ENCODE results near the gene SZRD1. TPM values are rescaled to one million over a fixed set of nuclear protein-coding genes. Genes with fewer than 3 reads are reported as not detected.
"Not testable (repeated sequence)": the region's sequence is repeated elsewhere in the genome, so short reads cannot be mapped to it uniquely, and the experiment has no call there.

The SZRD1 gene
- total RNA-seq, 1 experiment from 2014 or later, result 136 TPM

DNA sequence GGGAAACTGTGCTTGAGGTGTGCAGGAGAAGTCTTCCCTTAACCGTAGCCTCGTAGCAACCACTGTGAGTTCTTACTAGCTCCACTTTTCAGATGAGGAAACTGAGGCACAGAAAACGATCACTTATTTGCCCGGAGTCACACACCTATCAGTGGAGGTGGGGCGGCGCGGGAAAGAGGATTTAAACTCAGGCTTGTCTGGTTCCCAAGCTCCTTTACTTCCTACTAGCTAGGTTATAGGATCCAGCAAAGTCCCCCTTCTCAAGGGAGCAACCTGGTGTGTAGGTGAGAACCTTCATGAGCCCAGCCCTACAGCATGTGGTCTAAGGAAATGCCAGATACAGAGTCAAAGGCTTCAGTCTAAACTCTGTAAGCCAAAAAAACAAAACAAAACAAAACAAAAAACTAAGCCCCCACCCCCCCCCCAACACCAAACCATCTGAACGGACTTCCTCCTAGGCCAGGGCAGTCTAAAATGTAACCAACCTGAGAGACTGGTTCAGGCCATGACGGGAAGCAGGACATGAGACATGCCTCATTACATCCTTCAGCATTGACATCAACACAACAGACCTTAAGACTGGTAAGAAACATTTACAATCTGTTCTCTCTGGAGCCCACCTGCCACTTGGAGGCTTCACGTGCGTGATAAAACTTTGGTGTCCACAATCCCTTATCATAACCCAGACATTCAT is 14.1 kb upstream of the SZRD1 start:
- DNase-seq, result peak; percentile 35
- H4K20me1 ChIP-seq (ENCODE audit: low read length), result peaks cover 29% of the 10 kb centered on the region
- CTCF ChIA-PET, result interaction anchor here (0.5 to 1.6 kb wide), 2 partner anchors 10 to 389 kb away, joined by 3 to 5 read pairs; no protein-coding TSS in a partner anchor

DNA sequence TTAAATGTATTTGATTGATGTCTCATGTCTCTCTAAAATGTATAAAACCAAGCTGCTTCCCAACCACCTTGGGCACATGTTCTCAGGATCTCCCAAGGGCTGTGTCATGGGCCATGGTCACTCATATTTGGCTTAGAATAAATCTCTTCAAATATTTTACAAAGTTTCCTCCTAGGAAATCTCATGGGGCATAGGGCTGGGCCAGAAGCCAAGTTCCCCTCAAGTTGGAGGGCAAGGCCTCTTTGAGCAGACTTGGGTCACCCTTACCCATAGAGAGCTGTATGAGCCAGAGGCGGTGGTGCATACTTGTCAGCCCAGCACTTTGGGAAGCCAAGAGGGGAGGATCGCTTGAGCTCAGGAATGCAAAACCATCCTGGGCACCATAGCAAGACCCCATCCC is 12.4 kb upstream of the SZRD1 start:
- H3K4me3 ChIP-seq (ENCODE audit: low read length), result no peak overlapping the region
- CTCF ChIA-PET, result no interaction called here
- TF ChIP-seq EZH2 (IDR thresholded peaks at IDR 0.05; ENCODE audit: low read length, unreplicated experiment) (no peak), EZH2phosphoT487 (IDR thresholded peaks at IDR 0.05; ENCODE audit: borderline replicate concordance, low read length) (no peak)
- TF ChIP-seq, protein P1, sequence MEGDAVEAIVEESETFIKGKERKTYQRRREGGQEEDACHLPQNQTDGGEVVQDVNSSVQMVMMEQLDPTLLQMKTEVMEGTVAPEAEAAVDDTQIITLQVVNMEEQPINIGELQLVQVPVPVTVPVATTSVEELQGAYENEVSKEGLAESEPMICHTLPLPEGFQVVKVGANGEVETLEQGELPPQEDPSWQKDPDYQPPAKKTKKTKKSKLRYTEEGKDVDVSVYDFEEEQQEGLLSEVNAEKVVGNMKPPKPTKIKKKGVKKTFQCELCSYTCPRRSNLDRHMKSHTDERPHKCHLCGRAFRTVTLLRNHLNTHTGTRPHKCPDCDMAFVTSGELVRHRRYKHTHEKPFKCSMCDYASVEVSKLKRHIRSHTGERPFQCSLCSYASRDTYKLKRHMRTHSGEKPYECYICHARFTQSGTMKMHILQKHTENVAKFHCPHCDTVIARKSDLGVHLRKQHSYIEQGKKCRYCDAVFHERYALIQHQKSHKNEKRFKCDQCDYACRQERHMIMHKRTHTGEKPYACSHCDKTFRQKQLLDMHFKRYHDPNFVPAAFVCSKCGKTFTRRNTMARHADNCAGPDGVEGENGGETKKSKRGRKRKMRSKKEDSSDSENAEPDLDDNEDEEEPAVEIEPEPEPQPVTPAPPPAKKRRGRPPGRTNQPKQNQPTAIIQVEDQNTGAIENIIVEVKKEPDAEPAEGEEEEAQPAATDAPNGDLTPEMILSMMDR (conservative IDR thresholded peaks at IDR 0.05; ENCODE audit: low read depth, low read length), result no peak

More for the DNA sequence above, 14.1 kb upstream of the SZRD1 start:
- Histone ChIP-seq H3K9me3 (ENCODE audit: low read length) (no peaks in the 10 kb centered on the region), H3K9ac (ENCODE audit: low read length) (peak overlapping the region; percentile 92), H3K4me1 (ENCODE audit: insufficient read depth, low read length) (peaks cover 34% of the 10 kb centered on the region), H3K79me2 (ENCODE audit: low read length) (peaks cover 42% of the 10 kb centered on the region), H3K27me3 (ENCODE audit: low read length) (no peaks in the 10 kb centered on the region), H3K36me3 (ENCODE audit: low read depth, low read length) (no peaks in the 10 kb centered on the region), H3F3A (ENCODE audit: low read length, unreplicated experiment) (peaks cover 4% of the 10 kb centered on the region), H2AFZ (ENCODE audit: low read length) (peak overlapping the region; percentile 80), H3K27ac (ENCODE audit: low read length) (peak overlapping the region; percentile 65), H3K4me2 (ENCODE audit: low read length) (peak overlapping the region; percentile 99), H3K4me3 (ENCODE audit: low read length) (peak overlapping the region; percentile 79), H3K9me2 (replicated peaks; ENCODE audit: low read length) (no peaks in the 10 kb centered on the region)
- intact Hi-C loops (cut with micrococcal nuclease), result loop anchor here (5.0 kb wide), 1 partner anchor 101 kb away; no protein-coding TSS in a partner anchor
- POLR2A ChIA-PET (ENCODE audit: unreplicated experiment), result interaction anchor here (0.6 to 1.0 kb wide), 3 partner anchors 10 to 99 kb away, joined by 3 to 5 read pairs (median 3); no protein-coding TSS in a partner anchor
- TF ChIP-seq EZH2 (IDR thresholded peaks at IDR 0.05; ENCODE audit: low read length, unreplicated experiment) (no peak), EZH2phosphoT487 (IDR thresholded peaks at IDR 0.05; ENCODE audit: borderline replicate concordance, low read length) (no peak)
- TF ChIP-seq, protein P1 (conservative IDR thresholded peaks at IDR 0.05; ENCODE audit: low read depth, low read length), result no peak
- TSS peak; percentile 82 for BruUV-seq (replicated peaks)
- ATAC-seq, result no peak

DNA sequence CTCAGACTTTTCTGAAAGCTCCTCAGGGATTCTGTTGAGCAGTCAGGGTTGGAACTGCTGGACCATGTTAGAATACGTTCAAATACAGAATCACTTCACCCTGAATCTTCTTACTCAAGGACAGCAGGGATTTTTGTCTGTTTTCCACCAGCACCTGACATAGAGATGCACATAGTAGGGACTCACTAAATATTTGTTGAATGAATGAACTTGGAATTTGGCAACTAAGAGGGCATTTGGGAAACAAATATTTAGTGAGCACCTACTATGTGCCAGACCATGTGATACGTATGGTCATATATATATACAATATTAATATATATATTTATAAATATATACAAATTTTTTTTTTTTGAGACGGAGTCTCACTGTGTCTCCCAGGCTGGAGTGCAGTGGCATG is 10.2 kb upstream of the SZRD1 start:
- TF ChIP-seq, protein P1 (conservative IDR thresholded peaks at IDR 0.05; ENCODE audit: low read depth, low read length), result no peak
- TF ChIP-seq EZH2phosphoT487 (IDR thresholded peaks at IDR 0.05; ENCODE audit: borderline replicate concordance, low read length), result no peak
- TF ChIP-seq EZH2 (IDR thresholded peaks at IDR 0.05; ENCODE audit: low read length, unreplicated experiment), result no peak
- H3K9me2 ChIP-seq (replicated peaks; ENCODE audit: low read length), result no peaks in the 10 kb centered on the region
- H3K36me3 ChIP-seq (ENCODE audit: low read depth, low read length), result no peaks in the 10 kb centered on the region
- H3K4me1 ChIP-seq (ENCODE audit: insufficient read depth, low read length), result peaks cover 9% of the 10 kb centered on the region
- H3K9me3 ChIP-seq (ENCODE audit: low read length), result no peaks in the 10 kb centered on the region
- ATAC-seq (no peak), DNase-seq (no peak)
- H3K4me2 ChIP-seq (ENCODE audit: low read length), result no peak overlapping the region
- POLR2A ChIA-PET (ENCODE audit: unreplicated experiment), result no interaction called here
- no peaks in the 10 kb centered on the region for H3K27me3 ChIP-seq (ENCODE audit: low read length)
- H3K27ac ChIP-seq (ENCODE audit: low read length), result no peak overlapping the region
- H3F3A ChIP-seq (ENCODE audit: low read length, unreplicated experiment), result no peaks in the 10 kb centered on the region
- no TSS peak for BruUV-seq (replicated peaks)
- no peaks in the 10 kb centered on the region for H4K20me1 ChIP-seq (ENCODE audit: low read length)
- intact Hi-C loops (cut with micrococcal nuclease), result no loop called here
- H3K79me2 ChIP-seq (ENCODE audit: low read length), result peaks cover 3% of the 10 kb centered on the region
- no peak overlapping the region for H3K4me3 ChIP-seq (ENCODE audit: low read length)
- no peak overlapping the region for H3K9ac ChIP-seq (ENCODE audit: low read length)
- CTCF ChIA-PET, result no interaction called here
- H2AFZ ChIP-seq (ENCODE audit: low read length), result no peak overlapping the region

More for the DNA sequence above, 12.4 kb upstream of the SZRD1 start:
- Histone ChIP-seq H3K27ac (ENCODE audit: low read length) (no peak overlapping the region), H3K79me2 (ENCODE audit: low read length) (peaks cover 26% of the 10 kb centered on the region), H2AFZ (ENCODE audit: low read length) (no peak overlapping the region), H3K4me2 (ENCODE audit: low read length) (no peak overlapping the region), H3K9me3 (ENCODE audit: low read length) (no peaks in the 10 kb centered on the region), H3K9me2 (replicated peaks; ENCODE audit: low read length) (no peaks in the 10 kb centered on the region), H3K9ac (ENCODE audit: low read length) (no peak overlapping the region), H3K4me1 (ENCODE audit: insufficient read depth, low read length) (peaks cover 22% of the 10 kb centered on the region), H3K36me3 (ENCODE audit: low read depth, low read length) (no peaks in the 10 kb centered on the region), H3F3A (ENCODE audit: low read length, unreplicated experiment) (peaks cover 4% of the 10 kb centered on the region), H4K20me1 (ENCODE audit: low read length) (peaks cover 15% of the 10 kb centered on the region), H3K27me3 (ENCODE audit: low read length) (no peaks in the 10 kb centered on the region)
- no TSS peak for BruUV-seq (replicated peaks)
- no peak for ATAC-seq
- POLR2A ChIA-PET (ENCODE audit: unreplicated experiment), result no interaction called here
- intact Hi-C loops (cut with micrococcal nuclease), result loop anchor here (5.0 kb wide), 1 partner anchor 102 kb away; no protein-coding TSS in a partner anchor
- no peak for DNase-seq

DNA sequence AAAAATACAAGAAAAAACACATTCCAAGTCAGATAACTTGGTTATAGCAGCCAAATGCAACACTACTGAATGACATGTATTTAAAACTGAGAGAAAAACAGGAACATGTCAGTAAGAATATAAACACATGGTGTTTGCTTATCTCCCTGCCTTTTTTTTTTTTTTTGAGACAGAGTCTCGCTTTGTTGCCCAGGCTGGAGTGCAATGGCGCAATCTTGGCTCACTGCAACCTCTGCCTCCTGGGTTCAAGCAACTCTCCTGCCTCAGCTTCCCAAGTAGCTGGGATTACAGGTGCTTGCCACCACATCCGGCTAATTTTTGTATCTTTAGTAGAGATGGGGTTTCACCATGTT is 1.9 kb upstream of the SZRD1 start:
- H3K9me2 ChIP-seq (replicated peaks; ENCODE audit: low read length); BruUV-seq (replicated peaks); H3K36me3 ChIP-seq (ENCODE audit: low read depth, low read length); H3F3A ChIP-seq (ENCODE audit: low read length, unreplicated experiment); H2AFZ ChIP-seq (ENCODE audit: low read length); H3K4me1 ChIP-seq (ENCODE audit: insufficient read depth, low read length); H3K9ac ChIP-seq (ENCODE audit: low read length); H3K4me3 ChIP-seq (ENCODE audit: low read length); ATAC-seq; DNase-seq; POLR2A ChIA-PET (ENCODE audit: unreplicated experiment); H3K27ac ChIP-seq (ENCODE audit: low read length); H3K27me3 ChIP-seq (ENCODE audit: low read length); H3K4me2 ChIP-seq (ENCODE audit: low read length); H3K9me3 ChIP-seq (ENCODE audit: low read length): not testable (repeated sequence)
- CTCF ChIA-PET, result interaction anchor here (0.6 kb wide), 1 partner anchor 123 kb away, joined by 7 read pairs; no protein-coding TSS in a partner anchor
- Histone ChIP-seq H3K79me2 (ENCODE audit: low read length) (peaks cover 28% of the 10 kb centered on the region), H4K20me1 (ENCODE audit: low read length) (peaks cover 18% of the 10 kb centered on the region)
- intact Hi-C loops (cut with micrococcal nuclease), result loop anchor here (5.0 kb wide), 1 partner anchor 77 kb away; the partner anchor contains the start of gene NECAP2
